BLaER1 treated with 17β-estradiol and CSF1 and Interleukin-3, amounts not matched to agents 10 nM and 100 nM (cell line): Measurements from ENCODE around the gene NAAA.
"Not testable (repeated sequence)": the region's sequence is repeated elsewhere in the genome, so short reads cannot be mapped to it uniquely, and the experiment has no call there.

Experiments used
- H3K27ac ChIP-seq, 11 experiments: shearing (Covaris generic); formaldehyde crosslinking; 2 replicates each; pipeline ENCODE4 v1.8.1; 2022
- H3K27me3 ChIP-seq, 11 experiments: shearing (Covaris generic); formaldehyde crosslinking; 2 replicates each; pipeline ENCODE4 v1.8.1; 2022
- H3K36me3 ChIP-seq, 11 experiments: shearing (Covaris generic); formaldehyde crosslinking; 2 replicates each; pipeline ENCODE4 v1.8.1; 2022
- H3K4me1 ChIP-seq, 10 experiments: shearing (Covaris generic); formaldehyde crosslinking; 2 replicates each; pipeline ENCODE4 v1.8.1; 2022
- H3K4me2 ChIP-seq, 11 experiments: shearing (Covaris generic); formaldehyde crosslinking; 2 replicates each; pipeline ENCODE4 v1.8.1; 2022
- H3K4me3 ChIP-seq, 10 experiments: shearing (Covaris generic); formaldehyde crosslinking; 2 replicates each; pipeline ENCODE4 v1.8.1; 2022
- H3K9ac ChIP-seq, 11 experiments: shearing (Covaris generic); formaldehyde crosslinking; 2 replicates each; pipeline ENCODE4 v1.8.1; 2022
- H3K9me3 ChIP-seq, 11 experiments: shearing (Covaris generic); formaldehyde crosslinking; replicated peaks in 1 of 11; 2 replicates each; pipeline ENCODE4 v1.8.1; 2022
- H4K20me1 ChIP-seq, 11 experiments: shearing (Covaris generic); formaldehyde crosslinking; 2 replicates each; pipeline ENCODE4 v1.8.1; 2022
- Cebpa-rat ChIP-seq, 11 experiments: shearing (Covaris generic); IDR thresholded peaks; 2 replicates each; pipeline ENCODE4 v1.8.1; 2022

The NAAA gene

GRCh38 chr4:75922588-75922987, 18.2 kb downstream of the NAAA start:
- Histone ChIP-seq H3K27ac (no peak overlapping the region), H3K27me3 (no peaks in the 10 kb centered on the region), H4K20me1 (no peaks in the 10 kb centered on the region; a peak in 1 of 22 replicates), H3K4me3 (no peak overlapping the region), H3K9ac (no peak overlapping the region), H3K4me1 (peaks cover 12 to 25% (median 17%) of the 10 kb centered on the region in 10 experiments; a peak in 18 of 20 replicates), H3K9me3 (no peaks in the 10 kb centered on the region), H3K36me3 (peaks cover 82 to 100% (median 95%) of the 10 kb centered on the region in 11 experiments), H3K4me2 (peak overlapping the region in 6 of 11 experiments; percentile 8 to 46 (median 34); a peak in 7 of 22 replicates)
- TF ChIP-seq Cebpa-rat (IDR thresholded peaks at IDR 0.05): no peak

GRCh38 chr4:75921910-75922309, 18.9 kb downstream of the NAAA start:
- Histone ChIP-seq H3K27me3 (no peaks in the 10 kb centered on the region), H3K27ac (no peak overlapping the region), H4K20me1 (no peaks in the 10 kb centered on the region), H3K9me3 (no peaks in the 10 kb centered on the region), H3K4me2 (no peak overlapping the region), H3K4me1 (peaks cover 15 to 30% (median 23%) of the 10 kb centered on the region in 10 experiments; a peak in 19 of 20 replicates), H3K9ac (no peak overlapping the region), H3K4me3 (no peak overlapping the region), H3K36me3 (peaks cover 84 to 100% (median 96%) of the 10 kb centered on the region in 11 experiments)
- no peak for TF ChIP-seq Cebpa-rat (IDR thresholded peaks at IDR 0.05)

DNA sequence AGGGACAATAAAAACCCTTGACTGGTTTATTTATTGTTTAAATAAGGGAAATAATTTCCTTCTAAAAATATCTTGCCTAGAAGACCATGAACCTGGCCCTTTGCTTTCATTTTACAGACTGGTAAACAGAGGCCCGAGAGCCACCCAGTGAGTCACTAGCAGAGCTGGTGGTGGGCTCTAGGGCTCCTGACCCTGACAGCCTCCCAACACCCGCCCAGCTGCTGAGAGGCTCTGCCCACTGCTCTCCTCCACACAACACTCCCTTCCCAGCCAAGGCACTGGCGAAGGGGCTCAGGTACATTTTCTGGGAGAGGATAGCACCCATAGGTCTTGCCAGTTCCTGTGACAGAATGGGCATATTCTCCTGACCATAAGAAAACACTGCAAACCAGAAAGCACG, 20.5 kb downstream of the NAAA start:
- no peaks in the 10 kb centered on the region for H4K20me1 ChIP-seq
- H3K4me3 ChIP-seq: no peak overlapping the region
- TF ChIP-seq Cebpa-rat (IDR thresholded peaks at IDR 0.05): no peak
- no peaks in the 10 kb centered on the region for H3K9me3 ChIP-seq
- no peak overlapping the region for H3K9ac ChIP-seq
- H3K27ac ChIP-seq: no peak overlapping the region
- no peak overlapping the region for H3K4me2 ChIP-seq
- H3K27me3 ChIP-seq: no peaks in the 10 kb centered on the region
- H3K4me1 ChIP-seq: peaks cover 15 to 32% (median 23%) of the 10 kb centered on the region in 10 experiments; a peak in 19 of 20 replicates
- peaks cover 74 to 97% (median 93%) of the 10 kb centered on the region in 11 experiments for H3K36me3 ChIP-seq

DNA sequence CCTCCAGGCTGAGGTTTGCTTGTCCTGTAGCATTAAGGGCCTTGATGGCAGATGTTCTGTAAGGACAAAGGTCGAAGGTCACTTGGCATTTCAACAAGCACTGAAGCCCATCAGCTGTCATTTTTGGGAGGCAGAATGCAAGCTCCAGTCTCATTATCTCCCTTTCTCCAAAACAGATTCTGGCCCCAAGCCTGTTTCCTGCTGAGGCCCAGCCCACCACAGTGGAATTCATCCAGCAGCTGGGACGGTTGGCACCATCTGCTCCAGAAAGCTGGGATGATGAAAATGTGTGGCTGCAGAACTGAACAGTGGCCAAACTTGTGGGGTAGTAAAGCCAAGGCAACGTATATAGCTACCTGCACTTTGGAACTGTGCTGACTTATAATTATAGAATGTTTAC, 20.9 kb downstream of the NAAA start:
- H3K36me3 ChIP-seq: peaks cover 70 to 97% (median 93%) of the 10 kb centered on the region in 11 experiments
- no peak overlapping the region for H3K27ac ChIP-seq
- peaks cover 15 to 34% (median 23%) of the 10 kb centered on the region in 10 experiments; a peak in 19 of 20 replicates for H3K4me1 ChIP-seq
- no peaks in the 10 kb centered on the region for H3K27me3 ChIP-seq
- no peaks in the 10 kb centered on the region for H3K9me3 ChIP-seq
- H3K9ac ChIP-seq: no peak overlapping the region
- H3K4me3 ChIP-seq: no peak overlapping the region
- no peak overlapping the region for H3K4me2 ChIP-seq
- H4K20me1 ChIP-seq: no peaks in the 10 kb centered on the region
- no peak for TF ChIP-seq Cebpa-rat (IDR thresholded peaks at IDR 0.05)

GRCh38 chr4:75916091-75916661, 24.6 kb downstream of the NAAA start:
- peaks cover 0 to 19% (median 14%) of the 10 kb centered on the region in 10 experiments; a peak in 15 of 20 replicates for H3K4me1 ChIP-seq
- H3K36me3 ChIP-seq: peaks cover 49 to 94% (median 80%) of the 10 kb centered on the region in 11 experiments
- no peaks in the 10 kb centered on the region for H4K20me1 ChIP-seq
- no peak overlapping the region for H3K9ac ChIP-seq
- no peaks in the 10 kb centered on the region for H3K27me3 ChIP-seq
- H3K27ac ChIP-seq: peak overlapping the region in 6 of 11 experiments; percentile 28 to 57 (median 44); a peak in 5 of 22 replicates
- peaks cover 4 to 11% (median 8%) of the 10 kb centered on the region in 11 experiments; a peak in 21 of 22 replicates for H3K9me3 ChIP-seq
- H3K4me3 ChIP-seq: no peak overlapping the region
- H3K4me2 ChIP-seq: no peak overlapping the region
- TF ChIP-seq Cebpa-rat (IDR thresholded peaks at IDR 0.05): no peak

DNA sequence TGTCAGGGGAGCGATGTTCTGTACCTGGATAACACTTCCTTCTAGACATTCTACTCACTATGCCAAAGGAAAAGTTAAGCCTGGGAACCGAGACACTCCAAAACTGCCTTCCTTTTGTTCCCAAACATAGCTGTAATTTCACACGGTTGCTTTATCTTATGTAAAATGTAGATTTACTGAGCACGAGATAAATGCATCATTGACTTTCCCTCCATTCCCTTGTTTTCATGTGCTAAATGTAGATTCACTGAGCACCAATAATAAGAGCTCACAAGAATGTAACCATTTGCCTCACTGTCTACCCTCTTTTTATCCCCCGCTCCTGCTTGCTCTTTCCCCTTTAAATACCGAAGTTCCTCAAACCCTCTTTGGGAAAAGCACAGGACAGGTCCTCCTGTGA, 27.8 kb downstream of the NAAA start:
- Histone ChIP-seq H4K20me1 (no peaks in the 10 kb centered on the region), H3K27me3 (no peaks in the 10 kb centered on the region), H3K27ac (no peak overlapping the region), H3K9ac (no peak overlapping the region), H3K4me3 (no peak overlapping the region), H3K4me2 (no peak overlapping the region), H3K4me1 (peaks cover 18 to 35% (median 26%) of the 10 kb centered on the region in 10 experiments), H3K9me3 (peaks cover 18 to 31% (median 26%) of the 10 kb centered on the region in 11 experiments), H3K36me3 (peaks cover 26 to 72% (median 56%) of the 10 kb centered on the region in 11 experiments)
- TF ChIP-seq Cebpa-rat (IDR thresholded peaks at IDR 0.05): no peak

DNA sequence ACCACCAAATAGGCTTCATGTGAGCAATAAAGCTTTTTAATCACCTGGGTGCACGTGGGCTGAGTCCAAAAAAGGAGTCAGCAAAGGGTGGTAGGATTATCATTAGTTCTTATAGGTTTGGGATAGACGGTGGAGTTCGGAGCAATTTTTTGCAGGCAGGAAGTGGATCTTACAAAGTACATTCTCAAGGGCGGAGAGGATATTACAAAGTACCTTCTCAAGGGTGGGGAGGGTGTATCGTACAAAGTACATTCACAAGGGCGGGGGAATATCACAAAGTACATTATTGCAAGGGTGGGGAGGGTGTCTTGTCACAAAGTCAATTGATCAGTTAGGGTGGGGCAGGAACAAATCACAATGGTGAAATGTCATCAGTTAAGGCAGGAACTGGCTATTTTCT, 30.0 kb downstream of the NAAA start:
- H3K4me3 ChIP-seq, H3K4me2 ChIP-seq, H3K9ac ChIP-seq, H3K27me3 ChIP-seq, H4K20me1 ChIP-seq, H3K27ac ChIP-seq: not testable (repeated sequence)
- Histone ChIP-seq H3K9me3 (peaks cover 18 to 31% (median 26%) of the 10 kb centered on the region in 11 experiments), H3K4me1 (peaks cover 15 to 47% (median 39%) of the 10 kb centered on the region in 10 experiments), H3K36me3 (peaks cover 14 to 56% (median 39%) of the 10 kb centered on the region in 11 experiments)

- peak overlapping the region in 9 of 11 experiments; percentile 53 to 79 (median 73); a peak in 15 of 22 replicates for H3K4me2 ChIP-seq
- H3K36me3 ChIP-seq: peaks cover 9 to 42% (median 27%) of the 10 kb centered on the region in 11 experiments; a peak in 19 of 22 replicates
- H3K4me3 ChIP-seq: no peak overlapping the region
- peaks cover 18 to 31% (median 26%) of the 10 kb centered on the region in 11 experiments for H3K9me3 ChIP-seq
- no peaks in the 10 kb centered on the region for H4K20me1 ChIP-seq
- no peak for TF ChIP-seq Cebpa-rat (IDR thresholded peaks at IDR 0.05)
- peaks cover 18 to 58% (median 46%) of the 10 kb centered on the region in 10 experiments for H3K4me1 ChIP-seq
- H3K9ac ChIP-seq: peak overlapping the region in 6 of 11 experiments; percentile 54 to 69 (median 61); a peak in 6 of 22 replicates
- H3K27ac ChIP-seq: peak overlapping the region in 10 of 11 experiments; percentile 46 to 85 (median 80); a peak in 20 of 22 replicates
- no peaks in the 10 kb centered on the region for H3K27me3 ChIP-seq
These were observed 31.4 kb downstream of the NAAA start for GRCh38 chr4:75909405-75909804.

DNA sequence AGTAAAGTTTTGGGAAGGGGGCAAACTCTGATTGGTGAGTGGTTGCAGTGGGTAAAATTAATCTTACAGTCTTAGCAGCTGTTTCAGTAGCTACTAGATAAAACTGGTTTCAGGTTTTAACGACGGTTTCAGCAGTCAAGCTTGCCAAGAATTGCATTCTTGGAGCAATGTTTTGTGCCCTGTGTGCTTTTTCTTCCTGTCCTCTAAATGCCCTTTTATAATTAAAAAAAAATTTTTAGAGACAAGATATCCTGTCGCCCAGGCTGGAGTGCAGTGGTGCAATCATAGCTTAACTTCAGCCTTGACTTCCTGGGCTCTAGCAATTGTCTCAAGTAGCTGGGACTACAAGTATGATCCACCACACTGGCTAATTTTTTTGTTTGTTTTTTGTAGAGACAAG, 32.3 kb downstream of the NAAA start:
- Histone ChIP-seq H3K27ac (peak overlapping the region in 10 of 11 experiments; percentile 46 to 85 (median 80); a peak in 20 of 22 replicates), H3K4me2 (peak overlapping the region; percentile 53 to 79 (median 72))

More for the DNA sequence above, 32.3 kb downstream of the NAAA start:
- Histone ChIP-seq H3K9ac (peak overlapping the region in 9 of 11 experiments; percentile 1 to 69 (median 59); a peak in 16 of 22 replicates), H3K4me3 (no peak overlapping the region), H3K9me3 (peaks cover 18 to 31% (median 26%) of the 10 kb centered on the region in 11 experiments), H4K20me1 (no peaks in the 10 kb centered on the region), H3K27me3 (no peaks in the 10 kb centered on the region), H3K4me1 (peaks cover 23 to 64% (median 52%) of the 10 kb centered on the region in 10 experiments), H3K36me3 (peaks cover 9 to 34% (median 24%) of the 10 kb centered on the region in 11 experiments; a peak in 19 of 22 replicates)
- TF ChIP-seq Cebpa-rat (IDR thresholded peaks at IDR 0.05): no peak
